Uterus (tissue), 2 donors: Measurements from ENCODE around the gene RSPO1.

ENCODE experiments used
- POLR2A ChIP-seq, 2 donors: fragments of 450-650 bp; IDR thresholded peaks; one replicate each; pipeline ENCODE4 v1.6.1; 2016; ENCODE audit warnings: antibody characterized with exemption in 2 of 2, mild to moderate bottlenecking in 1 of 2, moderate library complexity in 1 of 2
- TF ChIP-seq, protein P1 (sequence below), 4 experiments: fragments of 200-600 bp in 2 of 4; fragments of 450-650 bp in 2 of 4; sonication (generic) in 2 of 4; IDR thresholded peaks; one replicate each; pipeline ENCODE4 v1.5.1; 2016 to 2019; ENCODE audit warnings: antibody characterized with exemption in 4 of 4, mild to moderate bottlenecking in 2 of 4, moderate library complexity in 1 of 4

DNA sequence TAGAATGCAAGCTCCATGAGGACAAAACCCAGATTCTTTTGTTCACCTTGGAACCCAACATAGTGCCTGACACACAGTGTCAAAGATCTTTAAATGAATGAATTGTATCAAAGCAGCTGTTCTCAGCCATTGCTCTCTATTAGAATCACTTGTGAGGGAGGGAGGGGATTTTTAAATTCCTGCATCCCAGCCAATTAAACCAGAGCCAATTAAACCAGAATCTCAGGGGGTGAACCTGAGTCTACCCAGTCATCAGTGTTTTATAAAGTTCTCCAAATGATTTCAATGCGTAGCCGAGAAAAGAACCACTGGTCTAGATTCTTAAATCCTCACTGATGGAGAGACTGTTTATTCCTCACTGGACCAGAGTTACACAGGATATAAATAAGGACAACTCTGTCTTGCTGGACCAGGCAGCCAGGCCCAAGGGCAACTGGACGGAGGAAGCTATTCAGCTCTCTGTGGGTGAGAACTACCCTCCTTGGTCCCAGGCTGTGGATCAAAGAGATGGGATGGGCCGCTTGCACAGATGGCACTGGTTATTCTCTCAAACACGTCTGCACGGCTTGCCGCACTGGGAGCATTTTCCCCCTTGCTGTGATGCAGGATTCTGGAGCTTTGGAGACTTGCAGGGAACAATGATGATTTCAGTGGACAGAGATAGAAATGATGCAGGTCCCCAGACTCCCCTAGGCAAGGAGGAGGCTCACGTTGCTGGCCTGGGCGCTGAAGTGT is 37.6 kb upstream of the RSPO1 start:
- TF ChIP-seq, protein P1, sequence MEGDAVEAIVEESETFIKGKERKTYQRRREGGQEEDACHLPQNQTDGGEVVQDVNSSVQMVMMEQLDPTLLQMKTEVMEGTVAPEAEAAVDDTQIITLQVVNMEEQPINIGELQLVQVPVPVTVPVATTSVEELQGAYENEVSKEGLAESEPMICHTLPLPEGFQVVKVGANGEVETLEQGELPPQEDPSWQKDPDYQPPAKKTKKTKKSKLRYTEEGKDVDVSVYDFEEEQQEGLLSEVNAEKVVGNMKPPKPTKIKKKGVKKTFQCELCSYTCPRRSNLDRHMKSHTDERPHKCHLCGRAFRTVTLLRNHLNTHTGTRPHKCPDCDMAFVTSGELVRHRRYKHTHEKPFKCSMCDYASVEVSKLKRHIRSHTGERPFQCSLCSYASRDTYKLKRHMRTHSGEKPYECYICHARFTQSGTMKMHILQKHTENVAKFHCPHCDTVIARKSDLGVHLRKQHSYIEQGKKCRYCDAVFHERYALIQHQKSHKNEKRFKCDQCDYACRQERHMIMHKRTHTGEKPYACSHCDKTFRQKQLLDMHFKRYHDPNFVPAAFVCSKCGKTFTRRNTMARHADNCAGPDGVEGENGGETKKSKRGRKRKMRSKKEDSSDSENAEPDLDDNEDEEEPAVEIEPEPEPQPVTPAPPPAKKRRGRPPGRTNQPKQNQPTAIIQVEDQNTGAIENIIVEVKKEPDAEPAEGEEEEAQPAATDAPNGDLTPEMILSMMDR (IDR thresholded peaks at IDR 0.05), result no peak
- no peak for TF ChIP-seq POLR2A (IDR thresholded peaks at IDR 0.05)
